ENCODE results near the gene TBX5. TPM values are rescaled to one million over a fixed set of nuclear protein-coding genes. Genes with fewer than 3 reads are reported as not detected.

The TBX5 gene
- not detected in 2 replicates for total RNA-seq

GRCh38 chr12:114405519-114406271 is at the start of gene TBX5:
TBX5 (minus strand) TSS chr12:114406144; CDS start chr12:114403898, 2,246 bp downstream.
- intact Hi-C loops (cut with micrococcal nuclease), result loop anchor here (2.0 to 5.0 kb wide), 3 partner anchors 35 to 941 kb away; no protein-coding TSS in a partner anchor

- intact Hi-C loops (cut with micrococcal nuclease), result no loop called here
These were observed 45.7 kb upstream of the TBX5 start for GRCh38 chr12:114451657-114452056.

GRCh38 chr12:114450515-114451300 is 44.8 kb upstream of the TBX5 start:
- intact Hi-C loops (cut with micrococcal nuclease), result no loop called here

- intact Hi-C loops (cut with micrococcal nuclease), result no loop called here
These were observed 44.1 kb upstream of the TBX5 start for GRCh38 chr12:114450019-114450418.

GRCh38 chr12:114448618-114448933 is 42.6 kb upstream of the TBX5 start:
- intact Hi-C loops (cut with micrococcal nuclease), result loop anchor here (5.0 kb wide), 1 partner anchor 981 kb away; no protein-coding TSS in a partner anchor

GRCh38 chr12:114447799-114448617 is 42.1 kb upstream of the TBX5 start:
- intact Hi-C loops (cut with micrococcal nuclease), result loop anchor here (5.0 kb wide), 1 partner anchor 981 kb away; no protein-coding TSS in a partner anchor

- intact Hi-C loops (cut with micrococcal nuclease), result loop anchor here (5.0 kb wide), 1 partner anchor 980 kb away; no protein-coding TSS in a partner anchor
These were observed 41.4 kb upstream of the TBX5 start for GRCh38 chr12:114447274-114447716.

GRCh38 chr12:114445401-114446323 is 39.7 kb upstream of the TBX5 start:
- intact Hi-C loops (cut with micrococcal nuclease), result loop anchor here (5.0 kb wide), 1 partner anchor 978 kb away; no protein-coding TSS in a partner anchor

- intact Hi-C loops (cut with micrococcal nuclease), result loop anchor here (5.0 kb wide), 1 partner anchor 977 kb away; no protein-coding TSS in a partner anchor
These were observed 38.7 kb upstream of the TBX5 start for GRCh38 chr12:114444422-114445279.

GRCh38 chr12:114443607-114444421 is 37.9 kb upstream of the TBX5 start:
- intact Hi-C loops (cut with micrococcal nuclease), result no loop called here

- intact Hi-C loops (cut with micrococcal nuclease), result no loop called here
These were observed 36.6 kb upstream of the TBX5 start for GRCh38 chr12:114442578-114442977.

GRCh38 chr12:114441545-114441944 is 35.6 kb upstream of the TBX5 start:
- intact Hi-C loops (cut with micrococcal nuclease), result loop anchor here (2.0 kb wide), 2 partner anchors 37 to 225 kb away; no protein-coding TSS in a partner anchor

- intact Hi-C loops (cut with micrococcal nuclease), result loop anchor here (2.0 kb wide), 2 partner anchors 36 to 226 kb away; no protein-coding TSS in a partner anchor
These were observed 35.1 kb upstream of the TBX5 start for GRCh38 chr12:114441039-114441383.

GRCh38 chr12:114440270-114441038 is 34.5 kb upstream of the TBX5 start:
- intact Hi-C loops (cut with micrococcal nuclease), result loop anchor here (2.0 kb wide), 2 partner anchors 36 to 226 kb away; no protein-coding TSS in a partner anchor

GRCh38 chr12:114439817-114440216 is 33.9 kb upstream of the TBX5 start:
- intact Hi-C loops (cut with micrococcal nuclease), result loop anchor here (2.0 kb wide), 2 partner anchors 35 to 227 kb away; no protein-coding TSS in a partner anchor

GRCh38 chr12:114439261-114439683 is 33.3 kb upstream of the TBX5 start:
- intact Hi-C loops (cut with micrococcal nuclease), result no loop called here

- intact Hi-C loops (cut with micrococcal nuclease), result no loop called here
These were observed 32.8 kb upstream of the TBX5 start for GRCh38 chr12:114438635-114439256.

Data from T-helper 2 cell treated with Interferon-gamma antibody and Interleukin-4, amounts not matched to agents 100 ng/mL and 5 ng/mL, for 36 hours (primary cell).